ENCODE data around the gene TBC1D8. TPM values are rescaled to one million over a fixed set of nuclear protein-coding genes. Genes with fewer than 3 reads are reported as not detected.

Gene TBC1D8
- total and polyA plus RNA-seq, 2 of the 13 experiments (the other 11 are each of a cell fraction or from before 2014, with no cell fraction given) = 45.1 to 95.4 TPM

DNA sequence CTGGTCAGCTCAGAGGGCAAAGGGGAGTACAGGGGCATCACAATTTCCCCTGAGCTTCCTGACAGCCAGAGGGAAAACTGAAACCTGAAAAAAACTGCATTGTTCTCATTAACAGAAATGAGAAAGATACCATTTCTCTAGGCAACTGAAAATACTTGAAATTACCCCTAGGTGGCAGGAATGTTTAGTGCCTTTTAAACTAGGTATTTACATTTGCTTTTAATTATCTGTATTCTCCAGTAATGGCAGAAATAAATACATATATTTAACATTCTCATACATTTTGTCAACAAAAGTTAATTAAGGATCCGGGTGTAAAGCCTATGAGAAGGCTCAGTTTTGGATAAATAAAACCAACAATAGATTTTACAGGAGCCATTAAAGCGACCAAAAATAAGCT, 114.6 kb downstream of the TBC1D8 start (continued):
- TF ChIP-seq, protein P1, sequence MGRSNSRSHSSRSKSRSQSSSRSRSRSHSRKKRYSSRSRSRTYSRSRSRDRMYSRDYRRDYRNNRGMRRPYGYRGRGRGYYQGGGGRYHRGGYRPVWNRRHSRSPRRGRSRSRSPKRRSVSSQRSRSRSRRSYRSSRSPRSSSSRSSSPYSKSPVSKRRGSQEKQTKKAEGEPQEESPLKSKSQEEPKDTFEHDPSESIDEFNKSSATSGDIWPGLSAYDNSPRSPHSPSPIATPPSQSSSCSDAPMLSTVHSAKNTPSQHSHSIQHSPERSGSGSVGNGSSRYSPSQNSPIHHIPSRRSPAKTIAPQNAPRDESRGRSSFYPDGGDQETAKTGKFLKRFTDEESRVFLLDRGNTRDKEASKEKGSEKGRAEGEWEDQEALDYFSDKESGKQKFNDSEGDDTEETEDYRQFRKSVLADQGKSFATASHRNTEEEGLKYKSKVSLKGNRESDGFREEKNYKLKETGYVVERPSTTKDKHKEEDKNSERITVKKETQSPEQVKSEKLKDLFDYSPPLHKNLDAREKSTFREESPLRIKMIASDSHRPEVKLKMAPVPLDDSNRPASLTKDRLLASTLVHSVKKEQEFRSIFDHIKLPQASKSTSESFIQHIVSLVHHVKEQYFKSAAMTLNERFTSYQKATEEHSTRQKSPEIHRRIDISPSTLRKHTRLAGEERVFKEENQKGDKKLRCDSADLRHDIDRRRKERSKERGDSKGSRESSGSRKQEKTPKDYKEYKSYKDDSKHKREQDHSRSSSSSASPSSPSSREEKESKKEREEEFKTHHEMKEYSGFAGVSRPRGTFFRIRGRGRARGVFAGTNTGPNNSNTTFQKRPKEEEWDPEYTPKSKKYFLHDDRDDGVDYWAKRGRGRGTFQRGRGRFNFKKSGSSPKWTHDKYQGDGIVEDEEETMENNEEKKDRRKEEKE (IDR thresholded peaks at IDR 0.05) = no peak
- TF ChIP-seq, protein P2, sequence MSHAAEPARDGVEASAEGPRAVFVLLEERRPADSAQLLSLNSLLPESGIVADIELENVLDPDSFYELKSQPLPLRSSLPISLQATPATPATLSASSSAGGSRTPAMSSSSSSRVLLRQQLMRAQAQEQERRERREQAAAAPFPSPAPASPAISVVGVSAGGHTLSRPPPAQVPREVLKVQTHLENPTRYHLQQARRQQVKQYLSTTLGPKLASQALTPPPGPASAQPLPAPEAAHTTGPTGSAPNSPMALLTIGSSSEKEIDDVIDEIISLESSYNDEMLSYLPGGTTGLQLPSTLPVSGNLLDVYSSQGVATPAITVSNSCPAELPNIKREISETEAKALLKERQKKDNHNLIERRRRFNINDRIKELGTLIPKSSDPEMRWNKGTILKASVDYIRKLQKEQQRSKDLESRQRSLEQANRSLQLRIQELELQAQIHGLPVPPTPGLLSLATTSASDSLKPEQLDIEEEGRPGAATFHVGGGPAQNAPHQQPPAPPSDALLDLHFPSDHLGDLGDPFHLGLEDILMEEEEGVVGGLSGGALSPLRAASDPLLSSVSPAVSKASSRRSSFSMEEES (CRISPR knock-in tag; IDR thresholded peaks at IDR 0.05) = no peak
- TF ChIP-seq, protein P3, sequence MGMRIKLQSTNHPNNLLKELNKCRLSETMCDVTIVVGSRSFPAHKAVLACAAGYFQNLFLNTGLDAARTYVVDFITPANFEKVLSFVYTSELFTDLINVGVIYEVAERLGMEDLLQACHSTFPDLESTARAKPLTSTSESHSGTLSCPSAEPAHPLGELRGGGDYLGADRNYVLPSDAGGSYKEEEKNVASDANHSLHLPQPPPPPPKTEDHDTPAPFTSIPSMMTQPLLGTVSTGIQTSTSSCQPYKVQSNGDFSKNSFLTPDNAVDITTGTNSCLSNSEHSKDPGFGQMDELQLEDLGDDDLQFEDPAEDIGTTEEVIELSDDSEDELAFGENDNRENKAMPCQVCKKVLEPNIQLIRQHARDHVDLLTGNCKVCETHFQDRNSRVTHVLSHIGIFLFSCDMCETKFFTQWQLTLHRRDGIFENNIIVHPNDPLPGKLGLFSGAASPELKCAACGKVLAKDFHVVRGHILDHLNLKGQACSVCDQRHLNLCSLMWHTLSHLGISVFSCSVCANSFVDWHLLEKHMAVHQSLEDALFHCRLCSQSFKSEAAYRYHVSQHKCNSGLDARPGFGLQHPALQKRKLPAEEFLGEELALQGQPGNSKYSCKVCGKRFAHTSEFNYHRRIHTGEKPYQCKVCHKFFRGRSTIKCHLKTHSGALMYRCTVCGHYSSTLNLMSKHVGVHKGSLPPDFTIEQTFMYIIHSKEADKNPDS (CRISPR knock-in tag; IDR thresholded peaks at IDR 0.05) = no peak
- TF ChIP-seq PHB2 (IDR thresholded peaks at IDR 0.05; ENCODE audit: partially characterized antibody) (no peak), FOXA3 (CRISPR knock-in tag; IDR thresholded peaks at IDR 0.05) (peak; percentile 68), SMC3 (IDR thresholded peaks at IDR 0.05; ENCODE audit: low read length) (peak; percentile 46; the same call in 1 of the 2 replicates), ETV5 (CRISPR knock-in tag; IDR thresholded peaks at IDR 0.05; ENCODE audit: borderline replicate concordance) (no peak), ARID2 (CRISPR knock-in tag; IDR thresholded peaks at IDR 0.05; ENCODE audit: borderline replicate concordance) (no peak), ZNF496 (CRISPR knock-in tag; IDR thresholded peaks at IDR 0.05; ENCODE audit: insufficient replicate concordance) (no peak), STAG1 (CRISPR knock-in tag; IDR thresholded peaks at IDR 0.05) (peak; percentile 83), FOXA1 (IDR thresholded peaks at IDR 0.05) (no peak), FOXA1 (CRISPR knock-in tag; IDR thresholded peaks at IDR 0.05) (peak; percentile 53; the same call in 1 of the 2 replicates), IRF2 (CRISPR knock-in tag; IDR thresholded peaks at IDR 0.05) (no peak), MAZ (IDR thresholded peaks at IDR 0.05; ENCODE audit: borderline replicate concordance, low read depth, low read length) (no peak), MAZ (CRISPR knock-in tag; IDR thresholded peaks at IDR 0.05; ENCODE audit: low read depth) (no peak), ZKSCAN1 (IDR thresholded peaks at IDR 0.05; ENCODE audit: low read length) (no peak), TEAD3 (CRISPR knock-in tag; optimal IDR thresholded peaks at IDR 0.05; ENCODE audit: borderline replicate concordance) (no peak), SYNCRIP (IDR thresholded peaks at IDR 0.05; ENCODE audit: insufficient read depth, low read depth, low read length) (no peak), ZBTB7A (CRISPR knock-in tag; IDR thresholded peaks at IDR 0.05) (no peak), ZNF138 (CRISPR knock-in tag; IDR thresholded peaks at IDR 0.05; ENCODE audit: low read depth) (no peak)
- TF ChIP-seq, protein P4, sequence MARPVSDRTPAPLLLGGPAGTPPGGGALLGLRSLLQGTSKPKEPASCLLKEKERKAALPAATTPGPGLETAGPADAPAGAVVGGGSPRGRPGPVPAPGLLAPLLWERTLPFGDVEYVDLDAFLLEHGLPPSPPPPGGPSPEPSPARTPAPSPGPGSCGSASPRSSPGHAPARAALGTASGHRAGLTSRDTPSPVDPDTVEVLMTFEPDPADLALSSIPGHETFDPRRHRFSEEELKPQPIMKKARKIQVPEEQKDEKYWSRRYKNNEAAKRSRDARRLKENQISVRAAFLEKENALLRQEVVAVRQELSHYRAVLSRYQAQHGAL (CRISPR knock-in tag; IDR thresholded peaks at IDR 0.05; ENCODE audit: not compliant biosample characterization) = no peak
- TF ChIP-seq, protein P5, sequence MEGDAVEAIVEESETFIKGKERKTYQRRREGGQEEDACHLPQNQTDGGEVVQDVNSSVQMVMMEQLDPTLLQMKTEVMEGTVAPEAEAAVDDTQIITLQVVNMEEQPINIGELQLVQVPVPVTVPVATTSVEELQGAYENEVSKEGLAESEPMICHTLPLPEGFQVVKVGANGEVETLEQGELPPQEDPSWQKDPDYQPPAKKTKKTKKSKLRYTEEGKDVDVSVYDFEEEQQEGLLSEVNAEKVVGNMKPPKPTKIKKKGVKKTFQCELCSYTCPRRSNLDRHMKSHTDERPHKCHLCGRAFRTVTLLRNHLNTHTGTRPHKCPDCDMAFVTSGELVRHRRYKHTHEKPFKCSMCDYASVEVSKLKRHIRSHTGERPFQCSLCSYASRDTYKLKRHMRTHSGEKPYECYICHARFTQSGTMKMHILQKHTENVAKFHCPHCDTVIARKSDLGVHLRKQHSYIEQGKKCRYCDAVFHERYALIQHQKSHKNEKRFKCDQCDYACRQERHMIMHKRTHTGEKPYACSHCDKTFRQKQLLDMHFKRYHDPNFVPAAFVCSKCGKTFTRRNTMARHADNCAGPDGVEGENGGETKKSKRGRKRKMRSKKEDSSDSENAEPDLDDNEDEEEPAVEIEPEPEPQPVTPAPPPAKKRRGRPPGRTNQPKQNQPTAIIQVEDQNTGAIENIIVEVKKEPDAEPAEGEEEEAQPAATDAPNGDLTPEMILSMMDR (CRISPR knock-in tag; IDR thresholded peaks at IDR 0.05) = peak; percentile 56

Data from HepG2 (cell line).